NCI-H526 (cell line): Measurements from ENCODE around the gene RBM47.
A peak's percentile ranks its signal among the peaks of the same experiment; 100 is the strongest.
"Not testable (repeated sequence)": the region's sequence is repeated elsewhere in the genome, so short reads cannot be mapped to it uniquely, and the experiment has no call there.

Source experiments
- DNase-seq, 2 experiments: peaks; one replicate each; lab custom pipeline; 2025; lab: John Stamatoyannopoulos, UW

Gene RBM47

DNA sequence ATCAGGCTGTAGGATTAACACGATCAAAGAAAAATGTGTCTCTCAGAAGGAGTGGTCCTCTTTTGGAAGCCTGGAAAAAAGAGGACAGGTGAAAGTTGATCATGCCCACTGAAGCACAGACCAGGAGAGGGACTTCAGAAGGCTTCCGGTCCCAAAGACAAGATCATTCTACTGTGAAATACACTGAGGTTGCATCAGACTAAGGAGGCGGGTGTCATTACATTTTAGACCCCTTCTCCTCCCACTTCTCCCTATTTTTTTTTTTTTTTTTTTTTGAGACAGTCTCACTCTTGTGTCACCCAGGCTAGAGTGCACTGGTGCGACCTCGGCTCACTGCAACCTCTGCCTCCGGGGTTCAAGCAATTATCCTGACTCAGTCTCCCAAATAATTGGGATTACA lies 67.5 kb downstream of the RBM47 start:
- DNase-seq = no peak

DNA sequence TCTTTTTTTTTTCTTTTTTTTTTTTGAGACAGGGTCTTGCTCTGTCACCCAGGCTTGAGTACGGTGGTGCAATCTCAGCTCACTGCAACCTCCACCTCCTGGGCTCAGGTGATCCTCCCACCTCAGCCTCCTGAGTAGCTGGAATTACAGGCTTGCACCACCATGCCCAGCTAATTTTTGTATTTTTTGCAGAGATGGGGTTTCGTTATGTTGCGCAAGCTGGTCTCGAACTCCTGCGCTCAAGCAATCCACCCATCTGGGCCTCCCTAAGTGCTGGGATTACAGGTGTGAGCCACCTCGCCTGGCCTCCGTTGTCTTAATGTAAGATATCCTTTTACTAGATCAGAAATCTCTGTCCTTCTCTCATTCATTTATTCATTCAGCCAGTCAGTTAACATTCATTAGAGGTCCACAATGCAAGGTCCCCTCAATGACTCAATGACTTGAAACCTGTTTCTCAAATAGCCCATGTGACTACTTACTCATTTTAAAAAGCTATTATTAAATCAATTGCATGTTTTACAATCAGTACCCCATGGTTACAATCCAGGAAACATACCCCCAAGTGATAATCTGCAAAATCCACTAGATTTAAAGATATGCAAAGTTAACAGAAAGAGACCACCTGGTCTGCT lies 68.0 kb downstream of the RBM47 start:
- not testable (repeated sequence) for DNase-seq

DNA sequence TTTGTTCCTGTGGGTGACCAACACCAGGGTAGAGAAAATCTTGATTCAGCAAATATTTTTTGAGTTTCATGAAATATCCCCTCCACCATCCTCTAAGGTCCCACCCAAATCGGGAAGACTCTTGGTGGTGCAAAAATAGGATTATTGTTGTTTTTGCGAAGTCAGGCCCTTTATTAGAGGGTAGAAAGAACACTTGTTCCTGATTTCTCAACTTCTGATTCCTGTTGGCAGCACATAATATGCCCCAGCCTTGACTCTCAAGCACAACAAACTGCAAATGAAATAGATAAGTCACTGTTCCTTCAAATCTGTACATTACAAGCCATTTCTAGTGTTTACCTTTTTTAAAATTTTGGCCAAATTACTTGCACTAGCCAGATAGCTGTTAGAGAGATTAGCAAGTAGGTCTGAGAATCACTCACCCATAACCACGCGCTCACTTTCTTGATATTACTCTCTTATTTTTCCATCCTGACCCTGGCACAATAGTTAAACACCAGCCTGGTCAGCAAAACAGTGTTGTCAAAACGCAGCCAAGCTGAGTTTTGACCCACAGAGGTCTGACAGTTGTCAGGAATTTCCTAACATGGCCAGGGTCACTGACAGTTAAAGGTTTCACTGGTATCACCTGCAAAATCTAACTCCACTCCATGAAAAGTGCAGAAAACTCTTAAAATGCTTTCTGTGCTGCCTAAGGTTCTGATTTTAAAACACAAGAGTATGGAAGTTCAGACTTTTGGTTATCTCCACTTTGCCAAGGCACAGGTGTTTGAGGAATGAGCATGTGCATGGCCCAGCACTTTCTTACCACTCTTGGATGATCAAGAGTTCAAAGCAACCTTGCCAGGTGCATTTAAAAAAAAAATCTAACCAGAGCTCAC lies 69.8 kb downstream of the RBM47 start:
- no peak for DNase-seq

DNA sequence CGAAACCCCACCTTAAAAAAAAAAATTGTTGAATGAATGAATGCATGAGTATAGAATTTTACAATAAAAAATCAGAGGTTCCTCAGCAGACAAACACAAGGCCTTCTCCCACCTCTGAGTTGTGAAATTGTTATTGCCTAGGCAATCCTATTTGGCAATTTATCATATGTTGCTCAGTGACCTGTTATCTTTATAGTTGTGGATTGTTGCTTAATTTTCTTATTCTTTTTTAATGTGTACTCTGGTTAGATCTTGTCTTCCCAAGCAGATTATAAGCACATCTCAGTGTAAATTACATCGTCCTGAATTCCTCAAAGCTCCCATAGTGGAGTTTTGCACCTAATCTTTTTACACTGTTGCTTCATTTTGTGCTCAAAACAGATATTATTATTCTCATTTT lies 71.9 kb downstream of the RBM47 start:
- DNase-seq = no peak

- no peak for DNase-seq
Measured at GRCh38 chr4:40555176-40555900, 74.3 kb downstream of the RBM47 start.

DNA sequence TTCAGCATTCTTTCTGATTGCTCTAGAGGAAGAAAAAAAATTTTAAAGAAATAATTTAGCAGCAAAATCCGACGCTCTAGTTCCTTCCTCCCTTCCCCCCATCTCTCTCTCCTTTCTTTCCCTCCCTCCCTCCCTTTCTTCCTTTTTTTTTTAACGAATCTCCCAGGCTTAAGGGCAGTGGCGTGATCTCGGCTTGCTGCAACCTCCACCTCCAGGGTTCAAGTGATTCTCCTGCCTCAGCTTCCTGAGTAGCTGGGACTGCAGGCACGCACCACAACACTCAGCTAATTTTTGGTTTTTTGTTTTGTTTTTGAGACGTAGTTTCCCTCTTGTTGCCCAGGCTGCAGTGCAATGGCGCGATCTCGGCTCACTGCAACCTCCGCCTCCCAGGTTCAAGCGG lies 75.0 kb downstream of the RBM47 start:
- not testable (repeated sequence) for DNase-seq

DNA sequence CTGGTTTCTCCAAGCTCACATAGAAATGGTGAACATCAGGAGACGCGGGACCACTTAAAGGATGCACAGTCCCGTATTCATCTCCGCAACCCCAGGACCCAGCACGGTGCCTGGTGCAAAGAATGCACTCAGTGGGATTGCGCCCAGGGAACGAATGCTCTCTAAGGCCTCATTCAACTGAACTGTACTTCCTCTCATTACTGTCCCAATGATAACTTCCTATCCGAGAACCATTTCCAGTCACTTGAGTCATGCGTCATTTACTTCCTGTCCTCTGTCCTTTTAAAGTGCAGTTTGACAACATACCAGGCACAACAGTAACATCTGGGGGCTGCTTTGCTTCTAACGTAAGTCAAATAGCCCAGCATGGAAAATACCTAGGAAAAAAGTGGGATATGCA lies 75.7 kb downstream of the RBM47 start:
- DNase-seq = peak in 1 of 2 experiments; percentile 8

DNA sequence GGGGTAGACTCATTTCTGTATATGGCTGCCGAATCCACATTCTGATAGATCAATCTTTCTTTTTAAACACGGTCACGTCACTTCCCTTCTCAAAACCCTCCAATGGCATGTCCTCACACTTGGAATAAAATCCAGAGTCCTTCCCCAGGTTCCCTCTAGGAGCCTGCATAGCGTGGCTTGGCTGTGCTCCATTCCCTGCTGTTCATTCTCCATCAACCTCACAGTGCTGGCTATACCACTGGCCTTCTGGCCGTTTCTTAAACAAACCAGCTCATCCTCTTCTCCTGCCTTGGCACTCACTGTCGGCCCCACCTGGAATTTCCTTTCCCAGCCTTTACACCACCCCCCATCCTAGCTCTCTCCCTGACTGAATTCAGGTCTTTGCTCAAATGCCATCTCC lies 77.1 kb downstream of the RBM47 start:
- DNase-seq = no peak

DNA sequence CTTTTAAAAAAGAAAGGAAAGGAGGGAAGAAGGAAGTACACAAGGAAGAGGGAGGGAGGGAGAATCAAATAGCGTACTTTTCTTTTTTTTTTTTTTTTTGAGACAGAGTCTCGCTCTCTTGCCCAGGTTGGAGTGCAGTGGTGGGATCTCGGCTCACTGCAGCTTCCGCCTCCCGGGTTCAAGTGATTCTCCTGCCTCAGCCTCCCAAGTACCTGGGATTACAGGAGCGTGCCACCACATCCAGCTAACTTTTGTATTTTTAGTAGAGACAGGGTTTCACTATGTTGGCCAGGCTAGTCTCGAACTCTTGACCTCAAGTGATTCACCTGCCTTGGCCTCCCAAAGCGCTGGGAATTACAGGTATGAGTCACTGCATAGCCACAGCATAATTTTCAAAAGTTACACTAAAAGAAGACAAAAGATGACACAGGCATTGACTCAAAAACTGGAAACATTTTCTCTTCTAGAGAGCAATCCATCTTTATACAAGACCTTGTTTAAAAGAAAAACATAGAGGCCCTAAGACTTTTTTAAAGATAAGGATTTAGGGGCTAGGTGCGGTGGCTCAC lies 78.0 kb downstream of the RBM47 start:
- not testable (repeated sequence) for DNase-seq

GRCh38 chr4:40550948-40551462 lies 78.7 kb downstream of the RBM47 start:
- peak; percentile 80 to 88 for DNase-seq

DNA sequence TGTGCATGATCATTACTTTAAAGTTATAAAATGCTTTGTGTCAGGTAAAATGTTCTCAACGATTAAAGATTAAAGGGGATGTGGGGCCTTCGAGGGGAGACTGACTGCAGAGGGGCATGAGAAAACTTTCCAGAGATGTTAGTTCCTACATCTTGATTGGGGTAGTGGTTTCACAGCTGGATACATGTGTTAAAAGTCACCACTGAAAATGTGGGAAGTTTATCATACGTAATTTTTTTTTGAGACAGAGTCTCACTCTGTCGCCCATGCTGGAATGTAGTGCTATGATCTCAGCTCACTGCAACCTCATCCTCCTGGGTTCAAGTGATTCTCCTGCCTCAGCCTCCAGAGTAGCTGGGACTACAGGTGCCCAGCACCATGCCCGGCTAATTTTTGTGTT lies 79.5 kb downstream of the RBM47 start:
- DNase-seq = no peak

DNA sequence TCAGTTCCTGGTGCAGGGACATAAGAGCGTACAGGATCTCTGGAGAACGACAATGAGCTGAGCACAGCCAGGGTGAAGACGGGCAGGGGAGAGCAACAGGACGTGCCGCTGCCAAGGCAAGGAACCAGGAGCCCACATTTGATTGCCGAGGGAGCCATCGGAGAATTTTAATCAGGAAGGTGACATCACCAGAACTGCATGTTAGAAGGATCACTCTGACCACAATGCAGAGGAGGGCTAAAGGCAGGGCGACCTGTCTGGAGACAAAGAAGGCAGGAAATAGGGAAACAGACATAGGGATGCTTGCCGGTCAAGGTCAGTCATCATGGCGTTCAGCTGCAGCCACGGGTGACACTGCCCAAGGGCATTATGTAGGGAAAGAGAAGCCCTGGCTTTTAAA lies 81.4 kb downstream of the RBM47 start:
- no peak for DNase-seq

DNA sequence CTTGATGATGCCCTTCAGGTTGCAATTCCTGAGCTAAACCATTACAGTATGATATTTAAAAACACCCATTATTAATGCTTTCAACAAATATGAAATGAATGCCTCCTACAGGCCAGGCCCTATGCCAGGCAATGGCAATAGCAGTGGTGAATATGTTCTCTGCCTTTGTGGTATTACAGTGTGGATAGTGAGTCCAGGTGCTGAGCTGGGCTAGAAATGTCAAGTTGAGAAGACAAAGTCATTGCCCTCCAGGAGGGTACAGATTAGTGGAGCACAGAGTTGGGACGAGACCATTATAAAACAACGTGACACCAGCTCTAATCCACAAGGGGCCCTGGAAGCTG lies 81.9 kb downstream of the RBM47 start:
- no peak for DNase-seq

GRCh38 chr4:40546969-40547788 lies 82.5 kb downstream of the RBM47 start:
- DNase-seq = no peak

DNA sequence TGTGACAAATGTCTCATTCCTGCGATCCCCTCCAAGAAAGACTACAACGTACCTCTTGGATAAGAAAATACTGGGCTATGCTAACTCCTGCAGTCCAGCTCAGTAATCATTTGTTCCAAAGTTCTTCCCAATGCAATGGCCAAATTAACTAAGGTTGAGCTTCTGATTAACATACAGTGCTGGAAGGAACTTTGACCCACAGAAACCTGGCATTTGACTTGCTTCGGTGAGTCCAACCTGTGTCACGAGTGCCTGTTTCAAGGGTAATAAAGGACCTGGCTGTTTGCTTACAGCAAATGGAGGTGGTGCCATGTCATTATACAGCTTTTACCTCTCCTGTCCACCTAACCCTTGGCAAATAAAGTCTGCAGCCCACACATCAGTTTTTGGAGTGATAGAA lies 83.2 kb downstream of the RBM47 start:
- peak in 1 of 2 experiments; percentile 38 for DNase-seq

DNA sequence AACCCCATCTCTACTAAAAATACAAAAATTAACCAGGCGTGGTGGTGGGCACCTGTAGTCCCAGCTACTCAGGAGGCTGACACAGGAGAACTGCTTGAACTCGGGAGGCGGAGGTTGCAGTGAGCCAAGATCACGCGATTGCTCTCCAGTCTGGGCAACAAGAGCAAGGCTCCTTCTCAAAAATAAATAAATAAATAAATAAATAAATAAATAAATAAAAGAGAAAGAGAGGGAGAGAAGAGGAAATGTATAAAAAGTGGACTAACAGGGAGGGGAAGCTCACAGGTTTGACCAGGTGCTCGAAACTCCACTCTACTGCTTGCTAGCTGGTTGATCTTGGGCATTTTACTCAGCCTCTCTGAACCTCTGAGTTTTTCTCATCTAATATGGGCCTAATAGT lies 84.2 kb downstream of the RBM47 start:
- DNase-seq = not testable (repeated sequence)

DNA sequence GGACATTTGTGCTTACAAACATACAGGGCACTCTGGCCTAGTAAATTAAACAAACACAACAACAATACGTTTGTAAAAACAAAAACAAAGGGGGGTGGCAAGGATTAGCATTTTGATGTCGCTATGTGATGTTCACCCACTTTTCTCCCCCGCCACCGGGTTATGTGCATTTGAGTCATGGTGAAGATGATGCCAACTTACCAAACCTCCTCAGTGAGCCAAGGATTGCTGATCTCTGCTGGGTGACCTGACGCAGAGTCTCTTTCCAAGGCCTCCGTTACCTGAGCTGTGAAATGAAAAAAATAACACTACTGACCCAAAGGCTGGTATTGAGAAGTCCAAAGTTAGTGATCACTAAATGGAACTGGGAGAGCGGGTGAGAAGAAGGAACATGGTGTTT lies 85.4 kb downstream of the RBM47 start:
- no peak for DNase-seq

- no peak for DNase-seq
Measured at GRCh38 chr4:40540800-40541199, 88.9 kb downstream of the RBM47 start.

- no peak for DNase-seq
Measured at GRCh38 chr4:40536032-40536431, 93.6 kb downstream of the RBM47 start.

DNA sequence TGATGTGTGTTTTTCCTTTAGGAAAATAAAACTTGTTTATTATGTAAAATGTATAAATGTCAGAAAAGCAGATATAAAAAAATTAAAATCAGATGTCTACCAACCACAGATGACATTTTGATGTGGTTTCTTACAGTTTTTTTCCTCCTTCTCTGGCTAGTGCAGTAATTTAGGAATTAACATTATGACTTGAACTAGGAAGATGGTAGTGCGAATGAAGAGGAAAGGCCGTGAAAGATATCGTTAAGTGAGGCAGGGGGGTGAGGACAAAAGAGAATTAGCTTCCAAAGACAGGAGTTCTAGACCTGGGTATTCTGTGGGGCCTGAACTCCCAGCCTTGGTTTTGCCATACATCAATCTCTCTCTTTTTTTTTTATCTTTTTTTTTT lies 98.0 kb downstream of the RBM47 start:
- DNase-seq = no peak

- DNase-seq = no peak
Measured at GRCh38 chr4:40530961-40531635, 98.6 kb downstream of the RBM47 start.
